Nephron (organoid): Measurements from ENCODE around the gene ANGPTL3.

Experiments used
- H3K27ac Mint-ChIP-seq, 3 experiments: 2 replicates each; pipeline ENCODE4 v1.8.0; 2020; ENCODE audit warnings: mixed read lengths in 3 of 3, mild to moderate bottlenecking in 2 of 3, moderate library complexity in 1 of 3
- H3K27me3 Mint-ChIP-seq: 2 replicates; pipeline ENCODE4 v1.8.0; 2021; ENCODE audit warnings: low read depth, mild to moderate bottlenecking, moderate library complexity, mixed read lengths
- H3K36me3 Mint-ChIP-seq: 2 replicates; pipeline ENCODE4 v1.8.0; 2020; ENCODE audit warnings: low read depth, mixed read lengths
- H3K4me1 Mint-ChIP-seq: 2 replicates; pipeline ENCODE4 v1.8.0; 2020; ENCODE audit warnings: mixed read lengths
- H3K4me3 Mint-ChIP-seq, 3 experiments: 2 replicates each; pipeline ENCODE4 v1.8.0; 2020; ENCODE audit warnings: mild to moderate bottlenecking in 3 of 3, mixed read lengths in 3 of 3, moderate library complexity in 2 of 3
- H3K9me3 Mint-ChIP-seq: 2 replicates; pipeline ENCODE4 v1.8.0; 2020; ENCODE audit warnings: mixed read lengths
- TF ChIP-seq, protein P1 (sequence below), 3 experiments: fragments of 200-600 bp; sonication (generic); IDR thresholded peaks; one replicate each; pipeline ENCODE4 v1.5.0; 2021; ENCODE audit warnings: antibody characterized with exemption in 3 of 3; ENCODE audit not compliant: unreplicated experiment in 3 of 3

The ANGPTL3 gene

GRCh38 chr1:62637392-62638105 lies 40.2 kb downstream of the ANGPTL3 start:
- Mint-ChIP-seq H3K4me1 (no peaks in the 10 kb centered on the region), H3K36me3 (peaks cover 79% of the 10 kb centered on the region), H3K9me3 (peaks cover 6% of the 10 kb centered on the region), H3K27ac (no peak overlapping the region), H3K4me3 (no peak overlapping the region), H3K27me3 (no peaks in the 10 kb centered on the region)
- TF ChIP-seq, protein P1, sequence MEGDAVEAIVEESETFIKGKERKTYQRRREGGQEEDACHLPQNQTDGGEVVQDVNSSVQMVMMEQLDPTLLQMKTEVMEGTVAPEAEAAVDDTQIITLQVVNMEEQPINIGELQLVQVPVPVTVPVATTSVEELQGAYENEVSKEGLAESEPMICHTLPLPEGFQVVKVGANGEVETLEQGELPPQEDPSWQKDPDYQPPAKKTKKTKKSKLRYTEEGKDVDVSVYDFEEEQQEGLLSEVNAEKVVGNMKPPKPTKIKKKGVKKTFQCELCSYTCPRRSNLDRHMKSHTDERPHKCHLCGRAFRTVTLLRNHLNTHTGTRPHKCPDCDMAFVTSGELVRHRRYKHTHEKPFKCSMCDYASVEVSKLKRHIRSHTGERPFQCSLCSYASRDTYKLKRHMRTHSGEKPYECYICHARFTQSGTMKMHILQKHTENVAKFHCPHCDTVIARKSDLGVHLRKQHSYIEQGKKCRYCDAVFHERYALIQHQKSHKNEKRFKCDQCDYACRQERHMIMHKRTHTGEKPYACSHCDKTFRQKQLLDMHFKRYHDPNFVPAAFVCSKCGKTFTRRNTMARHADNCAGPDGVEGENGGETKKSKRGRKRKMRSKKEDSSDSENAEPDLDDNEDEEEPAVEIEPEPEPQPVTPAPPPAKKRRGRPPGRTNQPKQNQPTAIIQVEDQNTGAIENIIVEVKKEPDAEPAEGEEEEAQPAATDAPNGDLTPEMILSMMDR (IDR thresholded peaks at IDR 0.05; ENCODE audit: unreplicated experiment in 3 of 3): no peak

DNA sequence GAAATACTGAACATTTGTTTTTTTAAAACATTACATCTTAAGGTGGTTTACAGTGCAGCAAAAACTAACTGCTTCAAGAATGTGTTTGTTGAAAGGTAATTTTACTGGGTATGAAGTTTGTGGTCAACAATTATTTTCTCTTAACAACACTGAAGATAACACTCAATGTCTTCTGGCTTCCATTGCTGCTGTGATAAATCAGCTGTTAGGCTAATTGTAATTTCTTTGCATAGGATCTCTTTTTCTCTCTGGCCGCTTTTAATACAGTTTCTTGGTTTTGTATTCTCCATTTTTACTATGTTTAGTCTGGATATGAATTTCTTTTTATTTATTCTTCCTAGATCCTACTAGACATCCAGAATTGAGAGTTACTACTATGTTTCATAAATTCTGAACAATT lies 46.0 kb downstream of the ANGPTL3 start:
- Mint-ChIP-seq H3K9me3 (peaks cover 15% of the 10 kb centered on the region), H3K27ac (no peak overlapping the region), H3K36me3 (peaks cover 84% of the 10 kb centered on the region), H3K4me3 (no peak overlapping the region), H3K27me3 (no peaks in the 10 kb centered on the region), H3K4me1 (no peaks in the 10 kb centered on the region)
- TF ChIP-seq, protein P1 (IDR thresholded peaks at IDR 0.05; ENCODE audit: unreplicated experiment in 3 of 3): no peak

DNA sequence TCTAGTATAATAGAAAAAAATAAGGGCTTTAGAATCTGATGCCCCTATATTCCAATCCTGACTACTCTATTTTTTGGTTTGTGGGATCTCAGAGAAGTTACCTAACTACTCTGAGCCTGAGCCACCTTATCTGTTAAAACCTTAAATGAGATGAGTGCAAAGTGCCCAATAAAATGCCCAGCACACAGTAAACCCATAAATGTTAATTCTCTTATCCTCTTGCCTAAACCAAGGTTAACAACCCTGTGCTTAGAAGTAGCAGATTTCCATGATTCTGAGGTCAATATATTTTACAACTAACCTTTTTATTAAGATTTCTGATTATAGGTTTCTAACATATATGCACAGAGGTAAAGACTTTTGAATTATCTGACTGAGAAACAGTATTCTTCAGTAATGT lies 55.1 kb downstream of the ANGPTL3 start:
- Mint-ChIP-seq H3K27ac (no peak overlapping the region), H3K4me3 (no peak overlapping the region), H3K9me3 (peaks cover 5% of the 10 kb centered on the region), H3K27me3 (no peaks in the 10 kb centered on the region), H3K36me3 (peaks cover 46% of the 10 kb centered on the region), H3K4me1 (peaks cover 6% of the 10 kb centered on the region)
- TF ChIP-seq, protein P1 (IDR thresholded peaks at IDR 0.05; ENCODE audit: unreplicated experiment in 3 of 3): no peak

- H3K36me3 Mint-ChIP-seq: peaks cover 46% of the 10 kb centered on the region
- H3K27me3 Mint-ChIP-seq: no peaks in the 10 kb centered on the region
- no peak overlapping the region for H3K4me3 Mint-ChIP-seq
- TF ChIP-seq, protein P1 (IDR thresholded peaks at IDR 0.05; ENCODE audit: unreplicated experiment in 3 of 3): no peak
- peak overlapping the region in 1 of 3 experiments; percentile 11 for H3K27ac Mint-ChIP-seq
- H3K9me3 Mint-ChIP-seq: peaks cover 5% of the 10 kb centered on the region
- H3K4me1 Mint-ChIP-seq: peaks cover 6% of the 10 kb centered on the region
These were observed 57.4 kb downstream of the ANGPTL3 start for GRCh38 chr1:62654744-62655143.
